ENCODE data around the gene DUSP19. TPM values are rescaled to one million over a fixed set of nuclear protein-coding genes. Genes with fewer than 3 reads are reported as not detected.

The DUSP19 gene
- total and polyA plus RNA-seq, 2 of the 13 experiments (the other 11 are each of a cell fraction or from before 2014, with no cell fraction given): 1.3 to 1.9 TPM

DNA sequence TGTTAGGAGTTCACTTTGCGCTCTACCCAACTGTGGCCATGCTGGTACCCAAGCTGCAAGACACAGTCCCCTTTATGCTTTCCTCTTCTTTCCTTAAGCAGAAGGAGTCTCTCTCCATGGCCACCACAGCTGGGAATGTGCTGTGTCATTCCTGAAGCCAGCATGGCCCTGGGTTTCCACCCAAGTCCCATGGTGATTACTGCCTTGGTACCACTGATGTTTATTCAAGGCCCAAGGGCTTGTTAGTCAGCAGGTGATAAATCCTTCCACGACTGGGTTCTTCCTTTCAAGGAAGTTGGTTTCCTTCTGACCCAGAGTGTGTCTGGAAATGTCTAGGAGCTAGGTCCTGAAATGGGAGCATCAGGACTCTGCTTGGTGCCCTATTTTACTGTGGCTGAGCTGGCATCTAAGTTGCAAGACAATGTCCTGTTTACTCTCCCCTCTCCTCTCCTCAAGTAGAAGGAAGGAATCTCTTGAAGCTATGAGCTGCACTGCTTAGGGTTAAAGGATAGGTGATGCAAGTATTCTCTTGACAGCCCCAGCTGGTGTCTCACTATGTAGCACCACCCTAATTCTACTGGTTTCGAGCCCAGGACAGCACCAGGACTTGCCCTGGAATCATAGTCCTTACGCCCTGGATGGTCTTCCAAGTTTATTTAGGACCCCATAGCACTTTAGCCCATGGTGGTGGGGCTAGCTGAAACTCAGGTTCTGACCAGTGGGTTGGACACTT is 27.0 kb downstream of the DUSP19 start:
- ChIA-PET POLR2A (no interaction called here), CTCF (ENCODE audit: low intra/inter-chr PET ratio, low total read pairs) (no interaction called here)
- TF ChIP-seq NFE2L2 (IDR thresholded peaks at IDR 0.05; ENCODE audit: low read length) (peak; percentile 30; the same call in 1 of the 2 replicates), CBX1 (IDR thresholded peaks at IDR 0.05; ENCODE audit: low read depth) (no peak)
- H3K9me3 ChIP-seq (ENCODE audit: low read length): no peaks in the 10 kb centered on the region
- FAIRE-seq (no peak), ATAC-seq (peak; percentile 28; the same call in 2 of the 3 replicates), DNase-seq (ENCODE audit: low spot score) (no peak)
- WGBS (ENCODE audit: low lambda C conversion rate): 31% methylated on average over 4 of the region's 4 CpGs
- no peak overlapping the region for H2AFZ ChIP-seq (ENCODE audit: low read length)
- no peak overlapping the region for H3K4me3 ChIP-seq (replicated peaks in 1 of 3; ENCODE audit: insufficient read depth in 1 of 3, low read depth in 2 of 3, low read length in 3 of 3)
- intact Hi-C loops (cut with micrococcal nuclease; ENCODE audit: unreplicated experiment): no loop called here
- H3K27ac ChIP-seq (ENCODE audit: extremely low read length, insufficient read depth, low read length): no peak overlapping the region
- no peaks in the 10 kb centered on the region for H3K79me2 ChIP-seq (ENCODE audit: insufficient read depth, low read length)
- H3K36me3 ChIP-seq (replicated peaks in 1 of 2; ENCODE audit: control insufficient read depth in 1 of 2, insufficient read depth in 2 of 2, low read length in 2 of 2): no peaks in the 10 kb centered on the region
- peaks cover 0 to 1% of the 10 kb centered on the region in 2 experiments; a peak in 1 of 5 replicates for H3K27me3 ChIP-seq (ENCODE audit: control insufficient read depth in 1 of 2, insufficient read depth in 2 of 2, low read length in 2 of 2)
- no peaks in the 10 kb centered on the region for H4K20me1 ChIP-seq (ENCODE audit: insufficient read depth, low read length)
- no peak overlapping the region for H3K9ac ChIP-seq (ENCODE audit: insufficient read depth, low read depth, low read length)
- BruUV-seq (replicated peaks): no TSS peak
- in situ Hi-C loops (cut with HindIII; ENCODE audit: extremely low pct_ligation_motif_present, low pct_unique_long_range_greater_than_20kb): no loop called here
- no peaks in the 10 kb centered on the region for H3K4me1 ChIP-seq (ENCODE audit: insufficient read depth, low read length)
- no peak overlapping the region for H3K4me2 ChIP-seq (ENCODE audit: low read depth, low read length)

- WGBS (ENCODE audit: low lambda C conversion rate): 41% methylated on average over 3 of the region's 3 CpGs
- Histone ChIP-seq H3K27ac (ENCODE audit: extremely low read length, insufficient read depth, low read length) (no peak overlapping the region), H2AFZ (ENCODE audit: low read length) (no peak overlapping the region), H3K79me2 (ENCODE audit: insufficient read depth, low read length) (no peaks in the 10 kb centered on the region), H3K4me3 (replicated peaks in 1 of 3; ENCODE audit: insufficient read depth in 1 of 3, low read depth in 2 of 3, low read length in 3 of 3) (no peak overlapping the region), H3K9me3 (ENCODE audit: low read length) (no peaks in the 10 kb centered on the region), H4K20me1 (ENCODE audit: insufficient read depth, low read length) (no peaks in the 10 kb centered on the region), H3K27me3 (ENCODE audit: control insufficient read depth in 1 of 2, insufficient read depth in 2 of 2, low read length in 2 of 2) (peaks cover 0 to 4% of the 10 kb centered on the region in 2 experiments; a peak in 1 of 5 replicates), H3K36me3 (replicated peaks in 1 of 2; ENCODE audit: control insufficient read depth in 1 of 2, insufficient read depth in 2 of 2, low read length in 2 of 2) (no peaks in the 10 kb centered on the region), H3K4me1 (ENCODE audit: insufficient read depth, low read length) (no peaks in the 10 kb centered on the region), H3K4me2 (ENCODE audit: low read depth, low read length) (no peak overlapping the region), H3K9ac (ENCODE audit: insufficient read depth, low read depth, low read length) (no peak overlapping the region)
- ATAC-seq (no peak), FAIRE-seq (no peak), DNase-seq (ENCODE audit: low spot score) (no peak)
- BruUV-seq (replicated peaks): no TSS peak
- intact Hi-C loops (cut with micrococcal nuclease; ENCODE audit: unreplicated experiment): no loop called here
- in situ Hi-C loops (cut with HindIII; ENCODE audit: extremely low pct_ligation_motif_present, low pct_unique_long_range_greater_than_20kb): no loop called here
- CTCF ChIA-PET (ENCODE audit: low intra/inter-chr PET ratio, low total read pairs): no interaction called here
- POLR2A ChIA-PET: no interaction called here
- no peak for TF ChIP-seq PCBP2 (optimal IDR thresholded peaks at IDR 0.05; ENCODE audit: low read depth, low read length, poor library complexity, severe bottlenecking)
- TF ChIP-seq NFIC (IDR thresholded peaks at IDR 0.05; ENCODE audit: low read length): no peak
- TF ChIP-seq SOX5 (CRISPR knock-in tag; IDR thresholded peaks at IDR 0.05; ENCODE audit: borderline replicate concordance): no peak
- no peak for TF ChIP-seq RAD51 (IDR thresholded peaks at IDR 0.05; ENCODE audit: borderline replicate concordance)
- no peak for TF ChIP-seq RERE (CRISPR knock-in tag; IDR thresholded peaks at IDR 0.05; ENCODE audit: low read depth)
- TF ChIP-seq MATR3 (CRISPR knock-in tag; IDR thresholded peaks at IDR 0.05): no peak
Measured at GRCh38 chr2:183112577-183112976, 34.0 kb downstream of the DUSP19 start.
